Coronary artery (tissue), 2 donors: ENCODE results near the gene IGFN1.

Experiments used
- DNase-seq: peaks from one replicate; pipeline ENCODE4 v3.0.0-alpha.2; 2017; ENCODE audit warnings: low spot score
- H3K27ac ChIP-seq, 2 donors: fragments of 200-600 bp; sonication (generic); one replicate each; pipeline ENCODE4 v1.5.1; 2016 to 2019
- H3K4me3 ChIP-seq: fragments of 200-600 bp; sonication (generic); 2 replicates; pipeline ENCODE4 v1.5.1; 2016; ENCODE audit warnings: mild to moderate bottlenecking, moderate library complexity
- TF ChIP-seq, protein P1 (sequence below): fragments of 200-600 bp; sonication (generic); IDR thresholded peaks from one replicate; pipeline ENCODE4 v1.5.1; 2019; ENCODE audit warnings: antibody characterized with exemption

Gene IGFN1

GRCh38 chr1:201183753-201184152, 6.9 kb upstream of the IGFN1 start:
- DNase-seq: no peak
- Histone ChIP-seq H3K4me3 (no peak overlapping the region), H3K27ac (no peak overlapping the region)
- TF ChIP-seq, protein P1, sequence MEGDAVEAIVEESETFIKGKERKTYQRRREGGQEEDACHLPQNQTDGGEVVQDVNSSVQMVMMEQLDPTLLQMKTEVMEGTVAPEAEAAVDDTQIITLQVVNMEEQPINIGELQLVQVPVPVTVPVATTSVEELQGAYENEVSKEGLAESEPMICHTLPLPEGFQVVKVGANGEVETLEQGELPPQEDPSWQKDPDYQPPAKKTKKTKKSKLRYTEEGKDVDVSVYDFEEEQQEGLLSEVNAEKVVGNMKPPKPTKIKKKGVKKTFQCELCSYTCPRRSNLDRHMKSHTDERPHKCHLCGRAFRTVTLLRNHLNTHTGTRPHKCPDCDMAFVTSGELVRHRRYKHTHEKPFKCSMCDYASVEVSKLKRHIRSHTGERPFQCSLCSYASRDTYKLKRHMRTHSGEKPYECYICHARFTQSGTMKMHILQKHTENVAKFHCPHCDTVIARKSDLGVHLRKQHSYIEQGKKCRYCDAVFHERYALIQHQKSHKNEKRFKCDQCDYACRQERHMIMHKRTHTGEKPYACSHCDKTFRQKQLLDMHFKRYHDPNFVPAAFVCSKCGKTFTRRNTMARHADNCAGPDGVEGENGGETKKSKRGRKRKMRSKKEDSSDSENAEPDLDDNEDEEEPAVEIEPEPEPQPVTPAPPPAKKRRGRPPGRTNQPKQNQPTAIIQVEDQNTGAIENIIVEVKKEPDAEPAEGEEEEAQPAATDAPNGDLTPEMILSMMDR: no peak

- Histone ChIP-seq H3K4me3 (no peak overlapping the region), H3K27ac (no peak overlapping the region)
- TF ChIP-seq, protein P1: peak; percentile 16
- no peak for DNase-seq
Measured at GRCh38 chr1:201184307-201185122, 6.1 kb upstream of the IGFN1 start.

- TF ChIP-seq, protein P1: no peak
- no peak overlapping the region for H3K27ac ChIP-seq
Measured at GRCh38 chr1:201185123-201185453, 5.5 kb upstream of the IGFN1 start.

GRCh38 chr1:201185527-201186128, 5.0 kb upstream of the IGFN1 start:
- TF ChIP-seq, protein P1: no peak
- no peak overlapping the region for H3K27ac ChIP-seq
- no peak for DNase-seq
- H3K4me3 ChIP-seq: no peak overlapping the region

More at GRCh38 chr1:201185123-201185453, 5.5 kb upstream of the IGFN1 start:
- DNase-seq: no peak
- H3K4me3 ChIP-seq: no peak overlapping the region

- no peak overlapping the region for H3K27ac ChIP-seq
- no peak overlapping the region for H3K4me3 ChIP-seq
- no peak for DNase-seq
- TF ChIP-seq, protein P1: no peak
Measured at GRCh38 chr1:201186192-201186591, 4.4 kb upstream of the IGFN1 start.

DNA sequence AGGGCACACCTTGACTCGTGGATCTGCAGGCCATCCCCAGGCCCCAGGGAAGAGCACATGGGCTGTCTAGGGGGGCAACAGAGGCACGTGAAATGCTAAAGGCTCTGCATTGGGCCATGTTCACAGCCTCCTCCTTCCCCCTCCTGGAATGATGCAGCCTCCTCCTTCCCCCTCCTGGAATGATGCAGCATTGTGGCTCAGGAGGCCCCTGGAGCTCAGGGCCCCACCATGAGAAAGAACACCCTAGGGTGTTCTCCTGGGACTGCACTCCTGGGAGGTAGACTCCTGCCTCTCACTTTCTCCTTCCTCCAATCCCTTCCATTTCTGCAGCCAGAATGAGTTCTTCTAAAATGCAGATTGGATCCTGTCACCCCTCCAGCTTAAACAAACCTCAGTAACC, 1.5 kb upstream of the IGFN1 start:
- TF ChIP-seq, protein P1: no peak
- no peak overlapping the region for H3K4me3 ChIP-seq
- no peak for DNase-seq
- no peak overlapping the region for H3K27ac ChIP-seq

DNA sequence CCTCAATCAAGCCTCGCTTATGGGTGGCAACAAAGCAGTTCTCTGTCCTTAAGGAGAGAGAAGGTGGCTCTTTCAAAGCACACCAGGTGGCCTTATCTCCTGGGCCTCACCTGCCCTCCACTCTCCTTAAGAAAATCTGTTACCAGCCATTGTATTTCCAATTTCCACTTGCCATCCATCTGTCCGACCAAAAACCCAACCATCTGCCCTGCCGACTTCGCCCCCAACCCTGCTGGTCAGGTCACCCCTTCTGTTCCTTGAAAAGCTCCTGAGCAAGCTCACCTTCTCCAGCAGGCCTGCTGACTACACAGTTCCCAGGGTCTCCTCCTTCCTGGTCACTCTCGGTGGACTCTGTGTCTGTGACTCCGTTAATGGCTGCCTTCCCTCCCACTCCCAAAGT, 619 bp upstream of the IGFN1 start:
- TF ChIP-seq, protein P1: no peak
- Histone ChIP-seq H3K4me3 (no peak overlapping the region), H3K27ac (no peak overlapping the region)
- no peak for DNase-seq
